K562 (cell line): ENCODE measurements around the gene SPIRE1. TPM values are rescaled to one million over a fixed set of nuclear protein-coding genes. Genes with fewer than 3 reads are reported as not detected.

Experiments
- BACH1 ChIP-seq: fragments of 200-800 bp; sonication (Bioruptor generic); IDR thresholded peaks from 2 replicates; pipeline ENCODE4 v1.6.1; 2016; ENCODE audit warnings: missing genetic modification characterization, missing compliant biosample characterization
- PHF8 ChIP-seq: fragments of 200-600 bp; sonication (generic); IDR thresholded peaks from 2 replicates; pipeline ENCODE4 v1.6.1; 2012; ENCODE audit warnings: mixed run types, mild to moderate bottlenecking, inconsistent platforms, low read length, moderate library complexity, borderline replicate concordance
- SP2 ChIP-seq: IDR thresholded peaks from 2 replicates; pipeline ENCODE4 v1.6.1; 2011; ENCODE audit warnings: mild to moderate bottlenecking, low read depth, low read length, moderate library complexity; ENCODE audit not compliant: poor library complexity, severe bottlenecking; ENCODE audit errors: extremely low read depth
- TCF7L2 ChIP-seq: fragments of 150-350 bp; IDR thresholded peaks from 2 replicates; pipeline ENCODE4 v1.6.1; 2016; ENCODE audit warnings: low read depth, mild to moderate bottlenecking, low read length, moderate library complexity
- USF1 ChIP-seq: sonication (generic); formaldehyde crosslinking; IDR thresholded peaks from 2 replicates; pipeline ENCODE4 v1.9.0; 2022; ENCODE audit warnings: mild to moderate bottlenecking, missing genetic modification reagents
- ZBED1 ChIP-seq: IDR thresholded peaks from 2 replicates; pipeline ENCODE4 v1.6.1; 2014
- ZNF253 ChIP-seq: fragments of 250-450 bp; sonication (Bioruptor Pico); conservative IDR thresholded peaks from 2 replicates; pipeline ENCODE4 v1.6.1; 2021; ENCODE audit warnings: mild to moderate bottlenecking
- ZNF3 ChIP-seq: fragments of 250-450 bp; sonication (Bioruptor Pico); IDR thresholded peaks from 2 replicates; pipeline ENCODE4 v1.5.0; 2021; ENCODE audit warnings: mild to moderate bottlenecking, moderate library complexity
- ZNF316 ChIP-seq: fragments of 450-650 bp; IDR thresholded peaks from 2 replicates; pipeline ENCODE4 v1.6.1; 2016
- ZNF318 ChIP-seq, 2 experiments: fragments of 450-650 bp; IDR thresholded peaks; 2 replicates each; pipeline ENCODE4 v1.6.1; 2016; ENCODE audit warnings: mild to moderate bottlenecking in 2 of 2, borderline replicate concordance in 1 of 2, low read depth in 1 of 2, moderate library complexity in 1 of 2
- ZNF695 ChIP-seq: fragments of 450-650 bp; formaldehyde crosslinking; IDR thresholded peaks from 2 replicates; pipeline ENCODE4 v1.4.0; 2020; ENCODE audit warnings: mild to moderate bottlenecking, moderate library complexity
- polyA plus RNA-seq, 8 experiments: library from polyadenylated mRNA; depleted of rRNA in 4 of 8; stranded (reverse) in 5 of 8; unstranded in 3 of 8; fragments of >200 nt; fragmentation: Nextera tagmentation in 2 of 8; fragmentation: Illumina TruSeq in 1 of 8; extraction: Ambion mirVana in 2 of 8; extraction: Trizol in 1 of 8; gene quantifications; 2 replicates each; pipeline versions ENCODE4 v1.2.1 to v1.2.3, GENCODE V29; 2011 to 2014; ENCODE audit warnings: inconsistent platforms in 1 of 8, missing spikeins in 1 of 8
- total RNA-seq, 7 experiments: library from RNA; depleted of rRNA in 6 of 7; stranded (reverse); fragments of >200 nt in 6 of 7; fragmentation: Illumina TruSeq in 2 of 7; extraction: Trizol in 2 of 7; gene quantifications; 2 replicates each; pipeline versions ENCODE4 v1.2.1 to v1.2.3, GENCODE V29; 2011 to 2021; ENCODE audit warnings: low replicate concordance in 1 of 7

SPIRE1 gene
- total and polyA plus RNA-seq, 9 of the 15 experiments (the other 6 are each of a cell fraction or from before 2014, with no cell fraction given) = 2.9 to 14.0 (median 10.2) TPM

- no peak for TF ChIP-seq ZNF318 (IDR thresholded peaks at IDR 0.05; ENCODE audit: borderline replicate concordance in 1 of 2, low read depth in 1 of 2)
- no peak for TF ChIP-seq ZBED1
- TF ChIP-seq ZNF253 (CRISPR knock-in tag) = no peak
- no peak for TF ChIP-seq ZNF695 (CRISPR knock-in tag)
- TF ChIP-seq SP2 = no peak
- peak; percentile 66; the same call in 1 of the 2 replicates for TF ChIP-seq BACH1 (tag)
- TF ChIP-seq PHF8 = no peak
- TF ChIP-seq TCF7L2 = no peak
- TF ChIP-seq USF1 (CRISPR knock-in tag) = no peak
- peak; percentile 30; the same call in 1 of the 2 replicates for TF ChIP-seq ZNF316
- no peak for TF ChIP-seq ZNF3
Observed at GRCh38 chr18:12652861-12653401, 5.0 kb downstream of the SPIRE1 start (continued).
